ENCODE results near the gene PYHIN1.

PYHIN1 gene

GRCh38 chr1:158946785-158947184 lies 15.4 kb downstream of the PYHIN1 start:
- Histone ChIP-seq H3K36me3 (ENCODE audit: insufficient read depth, low read length) (no peaks in the 10 kb centered on the region), H3K79me2 (ENCODE audit: insufficient read depth, low read length) (no peaks in the 10 kb centered on the region)
- no peak for ATAC-seq (ENCODE audit: insufficient read depth, low read depth)

DNA sequence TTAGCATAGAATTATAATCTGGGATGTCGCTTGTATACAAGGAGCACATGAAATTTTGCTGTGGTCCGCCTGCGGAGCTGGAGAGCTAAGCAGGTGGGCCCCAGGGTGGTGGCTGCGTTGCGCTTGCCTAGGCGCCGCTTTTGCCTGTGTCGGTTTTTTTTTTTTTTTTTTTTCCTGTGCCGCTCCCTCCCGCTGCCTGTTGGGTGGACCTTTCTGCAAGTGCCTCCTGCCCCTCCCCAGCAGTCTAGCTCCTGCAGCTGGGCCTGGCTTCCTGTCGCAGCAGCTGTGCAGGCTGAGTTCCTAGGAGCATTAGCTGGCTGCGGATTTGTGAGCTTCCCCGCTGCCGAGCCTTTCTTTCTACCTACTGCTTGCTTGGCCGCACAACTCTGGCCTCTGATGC lies 20.6 kb downstream of the PYHIN1 start:
- no peaks in the 10 kb centered on the region for H3K9me3 ChIP-seq (ENCODE audit: insufficient read depth, low read length, severe bottlenecking)
- H2AFZ ChIP-seq (ENCODE audit: low read depth, low read length): no peak overlapping the region

More at GRCh38 chr1:158946785-158947184, 15.4 kb downstream of the PYHIN1 start:
- DNase-seq: no peak
- peaks cover 4% of the 10 kb centered on the region for H3K27me3 ChIP-seq (ENCODE audit: insufficient read depth, low read length, poor library complexity)
- no peak overlapping the region for H3K27ac ChIP-seq (ENCODE audit: low read length)
- no peak overlapping the region for H3K9ac ChIP-seq (ENCODE audit: low read depth, low read length)
- no peak overlapping the region for H3K4me2 ChIP-seq (ENCODE audit: insufficient read depth, low read length)
- H3K4me1 ChIP-seq (ENCODE audit: insufficient read depth, low read length): no peaks in the 10 kb centered on the region
- no peaks in the 10 kb centered on the region for H4K20me1 ChIP-seq (ENCODE audit: insufficient read depth, low read length)
- no peak for TF ChIP-seq EZH2 (IDR thresholded peaks at IDR 0.05; ENCODE audit: borderline replicate concordance, low read depth, low read length, severe bottlenecking)
- H2AFZ ChIP-seq (ENCODE audit: low read depth, low read length): no peak overlapping the region
- no peak overlapping the region for H3K4me3 ChIP-seq (ENCODE audit: low read depth in 1 of 2, low read length in 2 of 2)
- H3K9me3 ChIP-seq (ENCODE audit: insufficient read depth, low read length, severe bottlenecking): no peaks in the 10 kb centered on the region

GRCh38 chr1:158952416-158952815 lies 21.1 kb downstream of the PYHIN1 start:
- ATAC-seq (ENCODE audit: insufficient read depth, low read depth) (no peak), DNase-seq (no peak)
- H3K9me3 ChIP-seq (ENCODE audit: insufficient read depth, low read length, severe bottlenecking): no peaks in the 10 kb centered on the region
- H3K27me3 ChIP-seq (ENCODE audit: insufficient read depth, low read length, poor library complexity): no peaks in the 10 kb centered on the region
- H3K9ac ChIP-seq (ENCODE audit: low read depth, low read length): no peak overlapping the region
- TF ChIP-seq CTCF (IDR thresholded peaks at IDR 0.05; ENCODE audit: borderline replicate concordance, extremely low read depth, low read length, poor library complexity, severe bottlenecking) (no peak), EZH2 (IDR thresholded peaks at IDR 0.05; ENCODE audit: borderline replicate concordance, low read depth, low read length, severe bottlenecking) (no peak)
- H2AFZ ChIP-seq (ENCODE audit: low read depth, low read length): no peak overlapping the region
- no peaks in the 10 kb centered on the region for H4K20me1 ChIP-seq (ENCODE audit: insufficient read depth, low read length)
- H3K79me2 ChIP-seq (ENCODE audit: insufficient read depth, low read length): no peaks in the 10 kb centered on the region
- H3K4me2 ChIP-seq (ENCODE audit: insufficient read depth, low read length): no peak overlapping the region
- no peaks in the 10 kb centered on the region for H3K36me3 ChIP-seq (ENCODE audit: insufficient read depth, low read length)
- no peaks in the 10 kb centered on the region for H3K4me1 ChIP-seq (ENCODE audit: insufficient read depth, low read length)
- no peak overlapping the region for H3K4me3 ChIP-seq (ENCODE audit: low read depth in 1 of 2, low read length in 2 of 2)
- no peak overlapping the region for H3K27ac ChIP-seq (ENCODE audit: low read length)

More for the DNA sequence above, 20.6 kb downstream of the PYHIN1 start:
- Histone ChIP-seq H4K20me1 (ENCODE audit: insufficient read depth, low read length) (no peaks in the 10 kb centered on the region), H3K4me1 (ENCODE audit: insufficient read depth, low read length) (no peaks in the 10 kb centered on the region), H3K36me3 (ENCODE audit: insufficient read depth, low read length) (no peaks in the 10 kb centered on the region), H3K27ac (ENCODE audit: low read length) (no peak overlapping the region), H3K79me2 (ENCODE audit: insufficient read depth, low read length) (no peaks in the 10 kb centered on the region), H3K4me3 (ENCODE audit: low read depth in 1 of 2, low read length in 2 of 2) (no peak overlapping the region), H3K4me2 (ENCODE audit: insufficient read depth, low read length) (no peak overlapping the region), H3K27me3 (ENCODE audit: insufficient read depth, low read length, poor library complexity) (no peaks in the 10 kb centered on the region), H3K9ac (ENCODE audit: low read depth, low read length) (no peak overlapping the region)
- DNase-seq (no peak), ATAC-seq (ENCODE audit: insufficient read depth, low read depth) (no peak)
- TF ChIP-seq EZH2 (IDR thresholded peaks at IDR 0.05; ENCODE audit: borderline replicate concordance, low read depth, low read length, severe bottlenecking): no peak
- no peak for TF ChIP-seq CTCF (IDR thresholded peaks at IDR 0.05; ENCODE audit: borderline replicate concordance, extremely low read depth, low read length, poor library complexity, severe bottlenecking)

DNA sequence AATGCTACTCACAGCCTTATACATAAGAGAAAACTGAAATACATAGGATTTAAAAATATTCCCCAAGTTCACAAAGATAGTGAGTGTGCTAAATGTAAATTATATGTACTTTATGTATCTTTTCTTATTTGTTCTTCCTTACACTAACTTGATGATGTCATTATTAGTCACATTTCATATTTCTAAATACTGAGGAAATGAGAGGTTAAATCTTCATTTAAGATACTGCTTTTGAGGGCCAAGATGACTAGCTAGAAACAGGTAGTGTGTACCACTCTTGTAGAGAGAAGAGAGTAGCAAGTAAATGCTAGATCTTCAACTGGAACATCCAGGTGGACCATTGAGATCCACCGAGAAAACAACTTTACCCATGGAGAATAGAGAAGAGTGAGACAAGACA lies 29.8 kb downstream of the PYHIN1 start:
- Histone ChIP-seq H4K20me1 (ENCODE audit: insufficient read depth, low read length) (no peaks in the 10 kb centered on the region), H3K9ac (ENCODE audit: low read depth, low read length) (no peak overlapping the region), H3K36me3 (ENCODE audit: insufficient read depth, low read length) (no peaks in the 10 kb centered on the region), H2AFZ (ENCODE audit: low read depth, low read length) (no peak overlapping the region), H3K27me3 (ENCODE audit: insufficient read depth, low read length, poor library complexity) (peaks cover 17% of the 10 kb centered on the region), H3K9me3 (ENCODE audit: insufficient read depth, low read length, severe bottlenecking) (no peaks in the 10 kb centered on the region), H3K4me3 (ENCODE audit: low read depth in 1 of 2, low read length in 2 of 2) (no peak overlapping the region), H3K79me2 (ENCODE audit: insufficient read depth, low read length) (no peaks in the 10 kb centered on the region), H3K27ac (ENCODE audit: low read length) (no peak overlapping the region), H3K4me1 (ENCODE audit: insufficient read depth, low read length) (no peaks in the 10 kb centered on the region), H3K4me2 (ENCODE audit: insufficient read depth, low read length) (no peak overlapping the region)
- DNase-seq (no peak), ATAC-seq (ENCODE audit: insufficient read depth, low read depth) (no peak)
- no peak for TF ChIP-seq CTCF (IDR thresholded peaks at IDR 0.05; ENCODE audit: borderline replicate concordance, extremely low read depth, low read length, poor library complexity, severe bottlenecking)
